RWPE1 (cell line): ENCODE data around the gene RNU11.

Experiments
- CTCF ChIA-PET: fragments of 350-600 bp; sonication (Branson Sonifier 250); formaldehyde crosslinking; extraction: SDS; loops from one replicate; lab custom pipeline; 2021; lab: Yijun Ruan, JAX
- POLR2A ChIA-PET: fragments of 400-600 bp; formaldehyde crosslinking; extraction: SDS; loops from one replicate; lab custom pipeline; 2020; ENCODE audit warnings: antibody characterized with exemption; ENCODE audit not compliant: low non-redundant PET; lab: Yijun Ruan, JAX
- DNase-seq: peaks from one replicate; pipeline ENCODE4 v3.0.0; 2012; ENCODE audit warnings: low spot score
- H3K27ac ChIP-seq: fragments of 450-650 bp; 2 replicates; pipeline ENCODE4 v1.5.1; 2017
- TF ChIP-seq, protein P1 (sequence below): fragments of 450-650 bp; conservative IDR thresholded peaks from 2 replicates; pipeline ENCODE4 v1.5.1; 2017; ENCODE audit warnings: low read depth, mild to moderate bottlenecking

RNU11 gene

DNA sequence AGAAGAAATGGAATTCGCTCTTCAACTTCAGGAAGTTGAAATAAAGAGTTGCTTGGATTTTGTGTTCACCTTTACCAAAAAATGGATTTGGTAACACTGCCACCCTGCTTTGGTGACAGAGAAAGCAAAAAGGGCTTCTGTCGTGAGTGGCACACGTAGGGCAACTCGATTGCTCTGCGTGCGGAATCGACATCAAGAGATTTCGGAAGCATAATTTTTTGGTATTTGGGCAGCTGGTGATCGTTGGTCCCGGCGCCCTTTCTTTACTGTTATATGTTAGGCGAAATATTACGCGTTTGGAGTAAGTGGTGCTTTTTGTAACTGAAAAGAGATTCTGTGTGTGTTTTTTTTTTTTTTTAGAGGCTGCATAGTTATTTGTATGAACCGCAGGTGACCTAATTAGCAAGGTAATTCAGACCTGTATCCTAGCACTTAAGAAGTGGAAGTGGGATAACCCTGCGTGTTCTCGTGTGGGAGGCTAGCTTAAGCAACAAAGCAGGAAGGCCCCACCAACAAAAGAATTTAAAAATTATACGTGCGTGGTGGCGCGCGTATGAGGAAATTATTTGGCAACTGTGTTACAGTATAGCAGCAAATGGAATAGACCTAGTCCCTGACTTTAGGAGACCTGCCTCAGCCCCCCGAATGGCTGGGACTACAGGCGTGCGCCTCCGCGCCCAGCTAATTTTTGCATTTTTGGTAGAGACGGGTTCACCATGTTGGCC, at the start of gene RNU11:
TSS of gene RNU11 (plus strand) at position 127 of the 725 bp plus-strand sequence.
- POLR2A ChIA-PET = interaction anchor here (0.6 to 0.9 kb wide), 6 partner anchors 19 to 688 kb away, joined by 3 to 5 read pairs (median 3); partner anchors contain the start of gene GMEB1
- peak; percentile 88 for DNase-seq
- TF ChIP-seq, protein P1, sequence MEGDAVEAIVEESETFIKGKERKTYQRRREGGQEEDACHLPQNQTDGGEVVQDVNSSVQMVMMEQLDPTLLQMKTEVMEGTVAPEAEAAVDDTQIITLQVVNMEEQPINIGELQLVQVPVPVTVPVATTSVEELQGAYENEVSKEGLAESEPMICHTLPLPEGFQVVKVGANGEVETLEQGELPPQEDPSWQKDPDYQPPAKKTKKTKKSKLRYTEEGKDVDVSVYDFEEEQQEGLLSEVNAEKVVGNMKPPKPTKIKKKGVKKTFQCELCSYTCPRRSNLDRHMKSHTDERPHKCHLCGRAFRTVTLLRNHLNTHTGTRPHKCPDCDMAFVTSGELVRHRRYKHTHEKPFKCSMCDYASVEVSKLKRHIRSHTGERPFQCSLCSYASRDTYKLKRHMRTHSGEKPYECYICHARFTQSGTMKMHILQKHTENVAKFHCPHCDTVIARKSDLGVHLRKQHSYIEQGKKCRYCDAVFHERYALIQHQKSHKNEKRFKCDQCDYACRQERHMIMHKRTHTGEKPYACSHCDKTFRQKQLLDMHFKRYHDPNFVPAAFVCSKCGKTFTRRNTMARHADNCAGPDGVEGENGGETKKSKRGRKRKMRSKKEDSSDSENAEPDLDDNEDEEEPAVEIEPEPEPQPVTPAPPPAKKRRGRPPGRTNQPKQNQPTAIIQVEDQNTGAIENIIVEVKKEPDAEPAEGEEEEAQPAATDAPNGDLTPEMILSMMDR = no peak
- CTCF ChIA-PET = no interaction called here
- H3K27ac ChIP-seq = peak within 1 kb of the TSS; percentile 96

DNA sequence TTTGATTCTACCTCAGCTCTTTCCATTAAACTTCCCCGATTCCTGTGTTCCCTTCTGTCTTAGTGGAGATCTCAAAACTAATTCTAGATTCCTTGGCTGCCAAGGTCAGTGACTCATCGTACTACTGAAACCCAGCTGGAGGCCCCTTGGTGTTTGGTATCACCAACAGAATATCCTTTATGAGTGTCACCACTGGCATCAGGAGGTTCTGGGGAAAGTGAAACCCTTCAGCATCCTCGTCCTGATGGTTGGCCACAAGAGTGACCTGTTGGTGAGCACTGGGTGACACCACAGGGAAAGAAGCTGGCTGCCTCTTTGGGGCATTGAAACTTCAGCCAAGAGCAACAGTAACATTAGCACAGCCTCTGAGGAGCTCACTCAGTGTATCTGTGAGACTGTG, 46.7 kb upstream of the RNU11 start:
- POLR2A ChIA-PET = interaction anchor here (0.5 kb wide), 1 partner anchor 85 kb away, joined by 4 read pairs; no protein-coding TSS in a partner anchor
- peak overlapping the region; percentile 62 for H3K27ac ChIP-seq
- DNase-seq = peak; percentile 67
- TF ChIP-seq, protein P1 = no peak
- CTCF ChIA-PET = interaction anchor here (0.8 to 2.0 kb wide), 3 partner anchors 12 to 242 kb away, joined by 3 to 10 read pairs (median 4); no protein-coding TSS in a partner anchor

DNA sequence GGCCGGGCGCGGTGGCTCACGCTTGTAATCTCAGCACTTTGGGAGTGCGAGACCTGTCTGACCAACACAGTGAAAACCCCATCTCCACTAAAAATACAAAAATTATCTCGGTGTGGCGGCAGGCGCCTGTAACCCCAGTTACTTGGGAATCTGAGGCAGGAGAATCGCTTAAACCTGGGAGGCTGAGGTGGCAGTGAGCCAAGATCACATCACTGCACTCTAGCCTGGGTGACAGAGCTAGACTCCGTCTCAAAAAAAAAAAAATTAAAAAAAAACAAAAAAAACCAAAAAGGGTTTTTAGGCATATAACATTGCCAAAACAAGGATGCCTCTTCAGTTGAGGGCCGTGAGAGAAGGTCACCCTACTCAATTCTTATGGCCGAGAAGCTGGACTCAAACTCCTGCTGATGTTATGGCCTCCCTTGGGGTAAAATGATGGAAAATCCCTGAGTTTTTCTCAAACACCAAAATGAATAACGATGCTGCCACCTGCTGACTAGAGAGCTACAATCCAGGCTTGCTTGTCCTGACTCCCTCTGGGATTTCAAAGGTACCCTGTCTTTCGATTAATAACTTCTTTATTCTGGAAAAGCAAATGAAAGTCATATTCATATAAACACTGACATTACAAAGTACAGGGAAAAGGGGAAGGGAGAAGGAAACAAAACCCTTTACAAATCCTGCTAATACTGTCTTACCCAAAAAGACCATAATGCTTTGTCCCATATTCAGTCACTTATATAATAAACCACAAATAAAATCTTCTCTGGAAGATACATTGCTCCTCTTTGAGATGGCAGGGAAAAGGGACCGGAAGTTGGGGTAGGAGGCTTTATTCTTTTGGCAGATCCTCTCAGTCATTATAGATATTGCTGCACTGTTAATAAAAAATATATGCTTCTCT, 45.6 kb upstream of the RNU11 start:
- POLR2A ChIA-PET = interaction anchor here (0.5 to 1.5 kb wide), 4 partner anchors 8 to 93 kb away, joined by 3 to 5 read pairs (median 4); no protein-coding TSS in a partner anchor
- peak; percentile 72 for DNase-seq
- TF ChIP-seq, protein P1 = peak; percentile 73
- peak overlapping the region; percentile 62 for H3K27ac ChIP-seq
- CTCF ChIA-PET = interaction anchor here (0.6 to 2.0 kb wide), 16 partner anchors 9 to 298 kb away, joined by 3 to 10 read pairs (median 4); no protein-coding TSS in a partner anchor

DNA sequence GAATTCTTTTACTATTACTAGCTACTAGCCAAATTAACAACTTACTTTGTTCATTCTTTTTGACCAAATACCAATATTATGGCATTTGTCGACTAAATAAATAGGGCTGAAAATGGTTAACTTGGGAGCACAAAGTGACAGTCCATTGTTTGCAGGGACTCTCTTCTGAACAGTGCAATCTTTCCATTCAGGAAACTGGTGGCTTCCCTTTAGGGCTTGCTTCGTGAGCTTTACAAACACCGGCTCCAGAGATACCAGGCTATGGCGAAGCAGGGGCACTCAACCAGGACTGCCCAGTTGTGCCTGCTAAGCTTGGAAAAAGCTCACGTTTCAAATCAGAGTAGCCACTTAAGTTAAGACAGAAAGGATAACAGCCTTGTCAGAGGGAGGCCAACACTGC, 44.0 kb upstream of the RNU11 start:
- TF ChIP-seq, protein P1 = no peak
- no peak for DNase-seq
- CTCF ChIA-PET = interaction anchor here (0.6 kb wide), 1 partner anchor 237 kb away, joined by 4 read pairs; no protein-coding TSS in a partner anchor
- POLR2A ChIA-PET = no interaction called here
- no peak overlapping the region for H3K27ac ChIP-seq

DNA sequence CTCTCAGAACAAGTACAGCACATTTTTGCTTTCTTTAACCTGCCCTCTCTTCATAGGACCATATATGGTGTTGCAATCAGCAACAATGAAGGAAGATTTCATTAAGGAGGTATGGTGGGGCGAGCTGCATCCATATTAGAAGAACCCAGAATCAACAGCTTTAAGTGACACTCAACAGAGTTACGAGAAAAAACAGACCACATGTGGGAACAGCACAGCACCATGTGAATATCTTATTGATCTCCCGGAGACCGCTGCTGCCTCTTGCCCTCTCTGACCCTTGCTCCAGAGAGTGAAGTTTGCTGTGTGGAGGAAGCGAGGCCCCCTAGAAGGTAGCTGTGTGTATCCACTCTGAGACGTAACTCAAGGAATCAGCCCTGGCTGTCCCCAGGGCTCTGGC, 43.4 kb upstream of the RNU11 start:
- POLR2A ChIA-PET = no interaction called here

More for the DNA sequence above, 43.4 kb upstream of the RNU11 start:
- CTCF ChIA-PET = interaction anchor here (0.6 kb wide), 1 partner anchor 238 kb away, joined by 4 read pairs; no protein-coding TSS in a partner anchor
- TF ChIP-seq, protein P1 = no peak
- DNase-seq = no peak
- H3K27ac ChIP-seq = no peak overlapping the region
